Measurements from ENCODE around the gene GRIP2.

GRIP2 gene

GRCh38 chr3:14487821-14488220 lies 52.3 kb downstream of the GRIP2 start:
- DNase-seq (ENCODE audit: low read depth in 2 of 2): no peak
- TF ChIP-seq CTCF (IDR thresholded peaks at IDR 0.05; ENCODE audit: low read depth, low read length): no peak
- no peak overlapping the region for H3K4me3 ChIP-seq (replicated peaks in 1 of 2; ENCODE audit: low read depth in 2 of 2, low read length in 2 of 2)

- H3K4me3 ChIP-seq (replicated peaks in 1 of 2; ENCODE audit: low read depth in 2 of 2, low read length in 2 of 2): no peak overlapping the region
- no peak for TF ChIP-seq CTCF (IDR thresholded peaks at IDR 0.05; ENCODE audit: low read depth, low read length)
- DNase-seq (ENCODE audit: low read depth in 2 of 2): no peak
These were observed 53.1 kb downstream of the GRIP2 start for GRCh38 chr3:14487086-14487485.

- no peak for TF ChIP-seq CTCF (IDR thresholded peaks at IDR 0.05; ENCODE audit: low read depth, low read length)
- no peak for DNase-seq (ENCODE audit: low read depth in 2 of 2)
- no peak overlapping the region for H3K4me3 ChIP-seq (replicated peaks in 1 of 2; ENCODE audit: low read depth in 2 of 2, low read length in 2 of 2)
These were observed 53.7 kb downstream of the GRIP2 start for GRCh38 chr3:14486460-14486859.

DNA sequence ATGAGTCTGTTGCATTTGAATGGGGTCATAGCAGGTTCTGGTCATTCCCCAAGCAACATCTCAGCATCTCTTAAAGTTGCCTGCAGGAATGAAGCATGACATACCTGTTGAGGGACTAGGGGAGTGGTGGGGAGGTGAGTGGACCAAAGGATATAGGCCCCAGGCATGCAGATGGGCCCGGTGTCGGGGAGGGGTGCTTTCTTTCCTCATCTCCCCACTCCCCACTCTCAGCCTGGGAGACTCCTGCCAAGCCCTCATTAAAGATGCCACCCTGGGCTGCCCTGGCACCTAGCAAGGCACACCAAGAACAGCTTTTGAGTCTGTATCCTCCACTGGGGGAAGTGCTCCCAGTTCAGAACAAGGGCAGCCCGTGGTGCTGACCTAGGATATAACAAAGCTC lies 54.2 kb downstream of the GRIP2 start:
- TF ChIP-seq CTCF (IDR thresholded peaks at IDR 0.05; ENCODE audit: low read depth, low read length): no peak
- DNase-seq (ENCODE audit: low read depth in 2 of 2): no peak
- H3K4me3 ChIP-seq (replicated peaks in 1 of 2; ENCODE audit: low read depth in 2 of 2, low read length in 2 of 2): no peak overlapping the region

DNA sequence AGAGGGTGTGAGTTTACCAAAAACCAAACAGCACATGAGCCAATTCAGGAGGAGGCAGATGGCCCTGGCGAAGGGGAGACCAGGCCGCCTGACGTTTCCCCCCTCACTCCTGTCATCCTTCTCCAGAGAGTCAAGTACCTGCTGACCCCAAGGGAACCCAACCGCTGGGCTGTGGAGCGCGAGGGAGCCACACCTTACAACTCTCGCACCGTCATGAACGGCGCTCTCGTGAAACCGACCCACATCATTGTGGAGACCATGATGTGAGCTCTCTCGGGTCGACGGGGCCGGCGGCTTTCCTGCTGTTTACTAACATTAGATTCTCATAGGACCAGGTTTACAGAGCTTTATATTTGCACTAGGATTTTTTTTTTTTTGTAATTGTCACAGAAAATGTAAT lies 55.4 kb downstream of the GRIP2 start:
- DNase-seq (ENCODE audit: low read depth in 2 of 2): no peak
- TF ChIP-seq CTCF (IDR thresholded peaks at IDR 0.05; ENCODE audit: low read depth, low read length): no peak
- no peak overlapping the region for H3K4me3 ChIP-seq (replicated peaks in 1 of 2; ENCODE audit: low read depth in 2 of 2, low read length in 2 of 2)

DNA sequence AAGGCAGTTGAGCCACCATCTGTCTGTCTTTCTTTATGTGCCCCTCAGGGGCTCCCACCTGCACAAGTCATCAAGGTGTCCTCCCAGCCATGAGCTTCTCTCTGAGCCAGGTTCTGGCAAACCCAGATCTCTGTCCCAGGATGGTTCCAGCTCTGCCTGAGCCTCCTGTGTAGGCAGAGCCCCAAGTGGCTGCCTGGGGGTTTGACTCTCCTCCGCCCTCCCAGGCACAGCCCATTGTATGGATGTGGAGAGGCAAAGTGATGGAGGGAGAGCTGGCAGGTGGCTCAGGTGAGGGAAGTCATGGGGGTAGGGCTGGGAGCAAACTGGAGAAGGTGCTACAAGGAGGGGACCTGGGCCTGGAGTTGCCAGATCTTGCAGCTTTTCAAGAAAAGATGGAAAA lies 56.9 kb downstream of the GRIP2 start:
- no peak overlapping the region for H3K4me3 ChIP-seq (replicated peaks in 1 of 2; ENCODE audit: low read depth in 2 of 2, low read length in 2 of 2)
- DNase-seq (ENCODE audit: low read depth in 2 of 2): no peak
- no peak for TF ChIP-seq CTCF (IDR thresholded peaks at IDR 0.05; ENCODE audit: low read depth, low read length)

DNA sequence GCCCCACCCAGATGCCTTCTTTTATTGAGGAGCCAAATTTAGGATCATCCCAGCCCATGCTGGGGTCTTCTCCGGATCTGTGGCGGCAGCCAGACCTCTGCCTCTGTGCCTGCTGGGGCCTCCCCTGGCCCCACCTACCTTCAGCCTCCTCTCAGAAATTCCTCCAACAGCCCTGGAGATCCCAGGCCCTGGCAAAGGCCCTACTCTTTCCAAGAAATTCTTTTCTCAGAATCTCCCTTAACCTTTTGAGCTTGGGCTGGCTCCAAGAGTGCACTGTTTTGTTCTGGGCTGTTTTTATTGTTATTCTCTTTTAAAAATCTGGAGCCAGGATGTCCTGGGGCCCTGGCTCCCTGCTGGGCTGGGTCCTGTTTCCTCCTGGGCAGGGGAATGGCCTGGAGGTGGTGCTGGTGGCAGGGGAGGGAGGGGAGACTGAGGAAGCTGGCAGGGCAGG lies 57.8 kb downstream of the GRIP2 start:
- peak in 1 of 2 donors; percentile 73 for DNase-seq (ENCODE audit: low read depth in 2 of 2)
- TF ChIP-seq CTCF (IDR thresholded peaks at IDR 0.05; ENCODE audit: low read depth, low read length): no peak
- no peak overlapping the region for H3K4me3 ChIP-seq (replicated peaks in 1 of 2; ENCODE audit: low read depth in 2 of 2, low read length in 2 of 2)
